Measurements from ENCODE around the gene SPSB3. TPM values are rescaled to one million over a fixed set of nuclear protein-coding genes. Genes with fewer than 3 reads are reported as not detected.

The SPSB3 gene
- total RNA-seq, 2 donors from 2014 or later = 92.2 to 101 TPM

DNA sequence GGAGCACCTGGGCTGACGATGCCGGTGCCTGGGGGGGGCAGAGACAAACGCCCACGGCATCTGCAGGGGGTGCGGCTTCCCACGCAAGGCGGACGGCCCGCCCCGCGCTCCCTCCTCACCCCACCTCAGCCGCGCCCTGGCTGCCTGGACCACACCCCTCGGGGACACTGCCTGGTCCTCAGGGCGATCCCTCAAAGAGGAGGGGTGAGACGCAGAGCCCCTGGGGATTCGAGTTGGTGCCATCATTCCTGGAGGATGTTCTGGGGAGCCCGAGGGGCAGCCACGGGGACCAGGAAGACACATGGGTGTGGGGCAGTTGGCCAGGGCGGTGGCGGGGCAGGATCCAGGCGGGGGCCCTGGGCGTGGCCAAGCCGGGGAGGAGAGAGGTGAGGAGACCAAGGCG lies 7.3 kb upstream of the SPSB3 start:
- Mint-ChIP-seq H3K4me1 (peaks cover 2% of the 10 kb centered on the region), H3K4me3 (no peak overlapping the region), H3K27ac (no peak overlapping the region), H3K27me3 (no peaks in the 10 kb centered on the region), H3K36me3 (ENCODE audit: low read depth) (peaks cover 2% of the 10 kb centered on the region)
- H3K9me3 ChIP-seq (ENCODE audit: control insufficient read depth, low read length, poor library complexity, severe bottlenecking) = no peaks in the 10 kb centered on the region
- DNase-seq (no peak), ATAC-seq (no peak)

DNA sequence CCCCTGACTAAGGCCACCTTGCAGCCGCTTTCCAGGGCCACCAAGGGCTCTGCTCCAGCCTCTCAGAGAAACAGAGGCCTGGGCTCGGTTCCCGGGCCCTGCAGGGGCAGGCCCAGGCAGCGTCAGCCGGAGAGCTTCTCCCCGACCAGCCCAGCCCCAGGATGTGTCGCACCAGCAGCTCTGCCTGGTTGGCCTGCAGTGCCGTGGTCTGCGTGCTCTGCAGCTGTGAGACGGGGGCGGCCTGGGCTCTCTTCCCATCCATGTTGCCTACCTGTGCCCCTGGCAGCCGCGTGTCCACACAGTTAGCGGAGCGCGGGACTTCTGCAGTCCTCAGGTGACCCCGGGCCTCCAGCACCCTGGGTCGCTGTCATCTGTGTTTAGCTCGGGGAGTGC lies 6.3 kb upstream of the SPSB3 start:
- Mint-ChIP-seq H3K4me1 (peaks cover 2% of the 10 kb centered on the region), H3K27ac (no peak overlapping the region), H3K4me3 (no peak overlapping the region), H3K36me3 (ENCODE audit: low read depth) (peaks cover 2% of the 10 kb centered on the region), H3K27me3 (no peaks in the 10 kb centered on the region)
- no peaks in the 10 kb centered on the region for H3K9me3 ChIP-seq (ENCODE audit: control insufficient read depth, low read length, poor library complexity, severe bottlenecking)
- DNase-seq (peak in 1 of 3 donors; percentile 4), ATAC-seq (no peak)

DNA sequence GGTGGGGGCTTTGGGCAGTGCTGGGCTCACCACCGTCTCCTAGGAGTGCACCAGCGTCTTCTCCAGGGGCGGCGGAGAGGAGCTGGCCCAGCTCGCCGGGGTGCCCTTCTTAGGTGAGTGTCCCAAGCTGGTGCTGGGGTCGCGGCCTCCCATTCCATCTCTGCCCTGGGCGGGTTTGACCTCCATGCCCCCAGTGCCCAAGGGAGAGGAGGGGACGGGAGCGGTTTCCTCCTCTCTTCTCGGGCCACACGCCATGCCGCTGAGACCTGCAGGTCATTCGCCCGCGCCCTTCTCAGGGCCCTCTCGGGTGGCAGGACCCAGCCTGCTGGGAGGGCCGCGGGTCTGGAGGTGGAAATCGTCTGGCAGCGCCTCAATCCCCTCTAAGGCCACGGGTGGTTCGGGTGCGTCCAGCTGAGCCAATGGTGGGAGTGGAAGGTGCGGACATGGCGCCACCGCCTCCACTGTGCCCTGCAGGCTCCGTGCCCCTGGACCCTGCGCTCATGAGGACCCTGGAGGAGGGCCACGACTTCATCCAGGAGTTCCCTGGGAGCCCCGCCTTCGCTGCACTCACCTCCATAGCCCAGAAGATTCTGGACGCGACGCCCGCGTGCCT lies 5.8 kb upstream of the SPSB3 start:
- DNase-seq (peak in 1 of 3 donors; percentile 3), ATAC-seq (no peak)
- no peak overlapping the region for H3K27ac Mint-ChIP-seq
- no peaks in the 10 kb centered on the region for H3K9me3 ChIP-seq (ENCODE audit: control insufficient read depth, low read length, poor library complexity, severe bottlenecking)
- peaks cover 5% of the 10 kb centered on the region for H3K4me1 Mint-ChIP-seq
- peaks cover 2% of the 10 kb centered on the region for H3K36me3 Mint-ChIP-seq (ENCODE audit: low read depth)
- H3K4me3 Mint-ChIP-seq = no peak overlapping the region
- H3K27me3 Mint-ChIP-seq = no peaks in the 10 kb centered on the region

DNA sequence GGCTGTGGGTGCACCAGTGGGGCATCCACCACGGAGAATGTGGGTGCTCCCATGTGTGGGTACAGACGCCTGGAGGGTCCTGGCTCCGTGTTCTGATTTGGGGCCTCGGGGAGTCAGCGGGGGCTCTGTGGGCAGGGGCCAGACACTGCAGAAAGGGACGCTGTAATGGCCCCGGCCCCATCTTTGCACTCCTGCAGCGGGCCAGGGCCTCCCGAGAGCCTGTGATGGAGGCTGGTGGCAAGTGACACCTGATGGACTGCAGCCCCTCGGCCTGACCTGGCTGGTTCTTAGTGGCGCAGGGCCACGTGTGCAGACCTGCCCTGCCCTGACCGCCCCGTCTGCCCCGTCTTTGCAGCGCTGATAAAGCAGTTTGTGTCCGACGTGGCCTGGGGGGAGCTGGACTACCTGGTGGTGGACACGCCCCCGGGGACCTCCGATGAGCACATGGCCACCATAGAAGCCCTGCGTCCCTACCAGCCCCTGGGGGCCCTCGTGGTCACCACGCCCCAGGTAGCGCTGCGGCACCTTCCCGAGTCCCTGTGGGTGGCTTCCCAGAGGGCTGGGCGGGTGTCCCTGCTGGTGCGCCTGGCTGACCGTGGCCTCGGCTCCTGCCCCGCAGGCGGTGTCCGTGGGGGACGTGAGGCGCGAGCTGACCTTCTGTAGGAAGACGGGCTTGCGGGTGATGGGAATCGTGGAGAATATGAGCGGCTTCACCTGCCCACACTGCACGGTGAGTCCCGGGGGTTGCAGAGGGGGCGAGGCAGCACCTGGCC lies 5.1 kb upstream of the SPSB3 start:
- H3K4me3 Mint-ChIP-seq = no peak overlapping the region

GRCh38 chr16:1787056-1787321 lies 4.6 kb upstream of the SPSB3 start:
- H3K9me3 ChIP-seq (ENCODE audit: control insufficient read depth, low read length, poor library complexity, severe bottlenecking) = no peaks in the 10 kb centered on the region
- H3K36me3 Mint-ChIP-seq (ENCODE audit: low read depth) = peaks cover 2% of the 10 kb centered on the region
- no peak overlapping the region for H3K4me3 Mint-ChIP-seq
- H3K27ac Mint-ChIP-seq = no peak overlapping the region
- no peaks in the 10 kb centered on the region for H3K27me3 Mint-ChIP-seq
- H3K4me1 Mint-ChIP-seq = peaks cover 5% of the 10 kb centered on the region
- ATAC-seq = no peak
- DNase-seq = peak in 1 of 3 donors; percentile 3

More for the DNA sequence above, 5.1 kb upstream of the SPSB3 start:
- ATAC-seq (no peak), DNase-seq (peak; percentile 3 to 11 (median 7))
- Mint-ChIP-seq H3K27ac (no peak overlapping the region), H3K4me1 (peaks cover 5% of the 10 kb centered on the region), H3K27me3 (no peaks in the 10 kb centered on the region), H3K36me3 (ENCODE audit: low read depth) (peaks cover 2% of the 10 kb centered on the region)
- H3K9me3 ChIP-seq (ENCODE audit: control insufficient read depth, low read length, poor library complexity, severe bottlenecking) = no peaks in the 10 kb centered on the region

- Mint-ChIP-seq H3K27ac (no peak overlapping the region), H3K4me1 (peaks cover 10% of the 10 kb centered on the region), H3K36me3 (ENCODE audit: low read depth) (peaks cover 2% of the 10 kb centered on the region), H3K27me3 (no peaks in the 10 kb centered on the region), H3K4me3 (no peak overlapping the region)
- peak in 1 of 3 donors; percentile 3 for DNase-seq
- no peaks in the 10 kb centered on the region for H3K9me3 ChIP-seq (ENCODE audit: control insufficient read depth, low read length, poor library complexity, severe bottlenecking)
- no peak for ATAC-seq
These were observed 4.1 kb upstream of the SPSB3 start for GRCh38 chr16:1786242-1787055.

GRCh38 chr16:1785846-1786170 lies 3.4 kb upstream of the SPSB3 start:
- H3K4me3 Mint-ChIP-seq = no peak overlapping the region
- peaks cover 14% of the 10 kb centered on the region for H3K4me1 Mint-ChIP-seq
- ATAC-seq = no peak
- peak overlapping the region; percentile 16 for H3K27ac Mint-ChIP-seq
- no peak for DNase-seq
- no peaks in the 10 kb centered on the region for H3K27me3 Mint-ChIP-seq
- no peaks in the 10 kb centered on the region for H3K9me3 ChIP-seq (ENCODE audit: control insufficient read depth, low read length, poor library complexity, severe bottlenecking)
- peaks cover 2% of the 10 kb centered on the region for H3K36me3 Mint-ChIP-seq (ENCODE audit: low read depth)

GRCh38 chr16:1784977-1785845 lies 2.8 kb upstream of the SPSB3 start:
- H3K9me3 ChIP-seq (ENCODE audit: control insufficient read depth, low read length, poor library complexity, severe bottlenecking) = no peaks in the 10 kb centered on the region
- ATAC-seq (no peak), DNase-seq (peak in 1 of 3 donors; percentile 5)
- Mint-ChIP-seq H3K27ac (peak overlapping the region; percentile 16), H3K4me1 (peaks cover 14% of the 10 kb centered on the region), H3K27me3 (no peaks in the 10 kb centered on the region), H3K36me3 (ENCODE audit: low read depth) (peaks cover 2% of the 10 kb centered on the region), H3K4me3 (peak overlapping the region; percentile 60)

GRCh38 chr16:1781758-1782407 lies 488 bp downstream of the SPSB3 start:
- H3K4me1 Mint-ChIP-seq = peaks cover 12% of the 10 kb centered on the region
- peak; percentile 10 for ATAC-seq
- H3K9me3 ChIP-seq (ENCODE audit: control insufficient read depth, low read length, poor library complexity, severe bottlenecking) = no peaks in the 10 kb centered on the region
- no peaks in the 10 kb centered on the region for H3K27me3 Mint-ChIP-seq
- peaks cover 3% of the 10 kb centered on the region for H3K36me3 Mint-ChIP-seq (ENCODE audit: low read depth)
- peak overlapping the region; percentile 92 for H3K4me3 Mint-ChIP-seq
- DNase-seq = peak in 1 of 3 donors; percentile 25
- H3K27ac Mint-ChIP-seq = peak overlapping the region; percentile 78

- no peaks in the 10 kb centered on the region for H3K9me3 ChIP-seq (ENCODE audit: control insufficient read depth, low read length, poor library complexity, severe bottlenecking)
- Mint-ChIP-seq H3K27me3 (no peaks in the 10 kb centered on the region), H3K27ac (peak overlapping the region; percentile 78), H3K4me1 (peaks cover 12% of the 10 kb centered on the region), H3K36me3 (ENCODE audit: low read depth) (peaks cover 3% of the 10 kb centered on the region), H3K4me3 (peak overlapping the region; percentile 92)
- ATAC-seq = no peak
- DNase-seq = no peak
These were observed 1.1 kb downstream of the SPSB3 start for GRCh38 chr16:1781254-1781653.

- ATAC-seq (no peak), DNase-seq (no peak)
- Mint-ChIP-seq H3K27me3 (no peaks in the 10 kb centered on the region), H3K36me3 (ENCODE audit: low read depth) (peaks cover 3% of the 10 kb centered on the region), H3K4me3 (peak overlapping the region; percentile 92), H3K27ac (peak overlapping the region; percentile 78), H3K4me1 (peaks cover 12% of the 10 kb centered on the region)
- H3K9me3 ChIP-seq (ENCODE audit: control insufficient read depth, low read length, poor library complexity, severe bottlenecking) = no peaks in the 10 kb centered on the region
These were observed 1.7 kb downstream of the SPSB3 start for GRCh38 chr16:1780677-1781072.

- H3K27ac Mint-ChIP-seq = no peak overlapping the region
- peaks cover 3% of the 10 kb centered on the region for H3K36me3 Mint-ChIP-seq (ENCODE audit: low read depth)
- H3K4me3 Mint-ChIP-seq = peak overlapping the region; percentile 92
- H3K4me1 Mint-ChIP-seq = peaks cover 13% of the 10 kb centered on the region
- H3K27me3 Mint-ChIP-seq = no peaks in the 10 kb centered on the region
- ATAC-seq = no peak
- no peak for DNase-seq
- H3K9me3 ChIP-seq (ENCODE audit: control insufficient read depth, low read length, poor library complexity, severe bottlenecking) = no peaks in the 10 kb centered on the region
These were observed 2.4 kb downstream of the SPSB3 start for GRCh38 chr16:1779741-1780676.
